Body of pancreas (tissue), 4 donors: ENCODE measurements around the gene CUL4A. TPM values are rescaled to one million over a fixed set of nuclear protein-coding genes. Genes with fewer than 3 reads are reported as not detected.

Experiments used
- ATAC-seq: fragments of 150-250 bp; one replicate; pipeline ENCODE4 v1.9.1; 2016
- DNase-seq, 4 donors: peaks; one replicate each; pipeline ENCODE4 v3.0.0-alpha.2; 2019
- H3K27ac ChIP-seq, 4 donors: fragments of 200-600 bp; sonication (generic); 1 replicate in 3 of 4; 2 replicates in 1 of 4; pipeline versions ENCODE4 v1.5.1 to v1.6.1; 2016 to 2019; ENCODE audit warnings: mild to moderate bottlenecking in 1 of 4, mixed read lengths in 1 of 4, moderate library complexity in 1 of 4
- H3K27me3 ChIP-seq, 2 donors: fragments of 200-600 bp; sonication (generic); one replicate each; pipeline ENCODE4 v1.6.0; 2016; ENCODE audit warnings: mild to moderate bottlenecking in 1 of 2
- H3K36me3 ChIP-seq, 2 donors: fragments of 200-600 bp; sonication (generic); replicated peaks in 1 of 2; 2 replicates each; pipeline ENCODE4 v1.5.1; 2016; ENCODE audit warnings: low read depth in 2 of 2; ENCODE audit not compliant: insufficient read depth in 1 of 2
- H3K4me1 ChIP-seq: fragments of 200-600 bp; sonication (generic); one replicate; pipeline ENCODE4 v1.6.0; 2016
- H3K4me3 ChIP-seq, 2 donors: fragments of 200-600 bp; sonication (generic); 1 replicate in 1 of 2; 2 replicates in 1 of 2; pipeline ENCODE4 v1.5.1; 2016 to 2019
- H3K9me3 ChIP-seq, 3 donors: fragments of 200-600 bp; sonication (generic); 1 replicate in 2 of 3; 2 replicates in 1 of 3; pipeline ENCODE4 v1.5.1; 2016
- POLR2A ChIP-seq, 3 donors: fragments of 450-650 bp; IDR thresholded peaks; one replicate each; pipeline ENCODE4 v1.6.1; 2016; ENCODE audit warnings: antibody characterized with exemption in 3 of 3, mild to moderate bottlenecking in 2 of 3
- WGBS, 2 donors: methylation state at CpG; one replicate each; pipeline ENCODE4 v1.1.5; 2017; 5-methylcytosine and 5-hydroxymethylcytosine counted together
- intact Hi-C: fragments of 100-400 bp; cut with DNase I; formaldehyde crosslinking; loops from one replicate; pipeline ENCODE4 v1.15.1; 2023
- total RNA-seq, 2 donors: library from RNA; depleted of rRNA; stranded (reverse); fragments of >200 nt; gene quantifications; one replicate each; pipeline ENCODE4 v1.1.0, GENCODE V29; 2016
- TF ChIP-seq, protein P1 (sequence below), 7 experiments: fragments of 450-650 bp in 4 of 7; fragments of 200-600 bp in 3 of 7; sonication (generic) in 3 of 7; IDR thresholded peaks; one replicate each; pipeline ENCODE4 v1.5.1; 2016 to 2019; ENCODE audit warnings: antibody characterized with exemption in 7 of 7

The CUL4A gene
- total RNA-seq, 2 donors from 2014 or later = 44.4 to 62.3 TPM

DNA sequence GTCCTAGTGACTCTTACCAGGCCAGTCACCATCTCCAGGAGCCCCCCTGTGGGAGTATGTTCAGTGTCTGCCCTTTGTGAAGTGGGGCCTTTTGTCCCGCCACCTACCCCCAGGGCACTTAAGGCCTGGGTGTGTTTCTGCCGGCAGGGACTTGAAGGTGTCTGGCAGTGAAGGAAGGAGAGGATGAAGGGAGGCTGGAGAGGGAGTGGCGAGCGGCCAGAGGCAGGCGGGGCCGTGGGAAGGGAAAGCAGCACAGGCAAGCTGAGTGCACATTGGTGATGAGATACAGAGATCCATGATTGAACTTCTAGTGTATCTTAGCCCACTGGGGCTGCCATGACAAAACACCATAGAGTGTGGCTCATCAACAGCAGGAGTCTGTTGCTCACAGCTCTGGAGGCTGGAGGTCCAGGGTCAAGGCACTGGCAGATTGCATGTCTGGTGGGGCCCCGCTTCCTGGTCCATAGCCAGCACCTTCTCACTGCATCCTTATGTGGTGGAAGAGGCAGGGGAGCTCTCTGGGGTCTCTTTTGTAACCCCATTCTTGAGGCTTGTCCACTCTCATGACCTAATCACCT is 17.5 kb downstream of the CUL4A start:
- Histone ChIP-seq H3K36me3 (peaks cover 0 to 13% of the 10 kb centered on the region in 2 donors), H3K4me3 (no peak overlapping the region), H3K27ac (no peak overlapping the region), H3K4me1 (no peaks in the 10 kb centered on the region), H3K27me3 (no peaks in the 10 kb centered on the region), H3K9me3 (no peaks in the 10 kb centered on the region)
- ATAC-seq (no peak), DNase-seq (no peak)
- TF ChIP-seq POLR2A (IDR thresholded peaks at IDR 0.05) = no peak
- intact Hi-C loops = no loop called here
- 89 to 94% methylated on average over 7 of the region's 7 CpGs for WGBS, 2 donors

DNA sequence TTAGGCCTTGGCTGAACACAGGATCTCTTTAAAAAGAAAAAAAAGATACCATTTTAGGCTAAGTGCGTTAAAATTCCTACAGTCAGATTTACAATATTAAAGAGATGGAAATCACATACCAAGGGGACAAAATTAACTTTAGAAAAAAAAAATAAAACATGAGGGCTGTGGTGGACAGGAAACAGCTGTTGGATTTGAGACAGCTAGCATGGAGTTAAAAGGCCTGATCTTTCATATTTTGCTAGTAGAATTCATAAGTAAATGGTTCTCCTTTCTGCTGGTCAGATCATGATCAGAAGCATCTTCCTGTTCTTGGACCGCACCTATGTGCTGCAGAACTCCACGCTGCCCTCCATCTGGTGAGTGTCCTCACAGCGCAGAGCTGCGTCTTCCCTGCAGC is 19.7 kb downstream of the CUL4A start:
- intact Hi-C loops = no loop called here
- Histone ChIP-seq H3K27me3 (no peaks in the 10 kb centered on the region), H3K36me3 (peaks cover 0 to 13% of the 10 kb centered on the region in 2 donors), H3K9me3 (no peaks in the 10 kb centered on the region), H3K27ac (no peak overlapping the region), H3K4me3 (no peak overlapping the region), H3K4me1 (no peaks in the 10 kb centered on the region)
- ATAC-seq = no peak
- WGBS, 2 donors = 89 to 90% methylated on average over 5 of the region's 5 CpGs
- TF ChIP-seq, protein P1, sequence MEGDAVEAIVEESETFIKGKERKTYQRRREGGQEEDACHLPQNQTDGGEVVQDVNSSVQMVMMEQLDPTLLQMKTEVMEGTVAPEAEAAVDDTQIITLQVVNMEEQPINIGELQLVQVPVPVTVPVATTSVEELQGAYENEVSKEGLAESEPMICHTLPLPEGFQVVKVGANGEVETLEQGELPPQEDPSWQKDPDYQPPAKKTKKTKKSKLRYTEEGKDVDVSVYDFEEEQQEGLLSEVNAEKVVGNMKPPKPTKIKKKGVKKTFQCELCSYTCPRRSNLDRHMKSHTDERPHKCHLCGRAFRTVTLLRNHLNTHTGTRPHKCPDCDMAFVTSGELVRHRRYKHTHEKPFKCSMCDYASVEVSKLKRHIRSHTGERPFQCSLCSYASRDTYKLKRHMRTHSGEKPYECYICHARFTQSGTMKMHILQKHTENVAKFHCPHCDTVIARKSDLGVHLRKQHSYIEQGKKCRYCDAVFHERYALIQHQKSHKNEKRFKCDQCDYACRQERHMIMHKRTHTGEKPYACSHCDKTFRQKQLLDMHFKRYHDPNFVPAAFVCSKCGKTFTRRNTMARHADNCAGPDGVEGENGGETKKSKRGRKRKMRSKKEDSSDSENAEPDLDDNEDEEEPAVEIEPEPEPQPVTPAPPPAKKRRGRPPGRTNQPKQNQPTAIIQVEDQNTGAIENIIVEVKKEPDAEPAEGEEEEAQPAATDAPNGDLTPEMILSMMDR (IDR thresholded peaks at IDR 0.05) = no peak
- no peak for TF ChIP-seq POLR2A (IDR thresholded peaks at IDR 0.05)
- no peak for DNase-seq

DNA sequence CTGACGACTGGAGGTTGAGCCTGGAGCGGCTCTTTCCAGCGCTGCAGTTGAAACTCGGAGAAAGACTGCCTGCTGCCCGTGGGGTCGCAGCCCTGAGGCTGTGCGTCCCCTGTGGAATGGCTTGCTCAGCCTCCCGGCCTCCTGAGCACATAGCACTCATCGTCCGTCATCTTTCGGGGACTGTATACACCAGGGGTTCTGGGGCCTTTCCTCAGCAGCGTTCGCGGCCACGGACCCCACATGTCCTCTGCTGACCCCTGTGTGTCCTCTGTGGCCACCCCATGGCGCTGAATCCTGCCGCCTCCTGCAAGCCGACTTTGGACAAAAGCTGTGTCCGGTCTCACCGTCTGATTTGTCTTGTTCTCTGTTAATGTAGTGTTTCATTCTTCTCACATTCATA is 20.4 kb downstream of the CUL4A start:
- H3K36me3 ChIP-seq = peaks cover 0 to 11% of the 10 kb centered on the region in 2 donors
- no peak for ATAC-seq

DNA sequence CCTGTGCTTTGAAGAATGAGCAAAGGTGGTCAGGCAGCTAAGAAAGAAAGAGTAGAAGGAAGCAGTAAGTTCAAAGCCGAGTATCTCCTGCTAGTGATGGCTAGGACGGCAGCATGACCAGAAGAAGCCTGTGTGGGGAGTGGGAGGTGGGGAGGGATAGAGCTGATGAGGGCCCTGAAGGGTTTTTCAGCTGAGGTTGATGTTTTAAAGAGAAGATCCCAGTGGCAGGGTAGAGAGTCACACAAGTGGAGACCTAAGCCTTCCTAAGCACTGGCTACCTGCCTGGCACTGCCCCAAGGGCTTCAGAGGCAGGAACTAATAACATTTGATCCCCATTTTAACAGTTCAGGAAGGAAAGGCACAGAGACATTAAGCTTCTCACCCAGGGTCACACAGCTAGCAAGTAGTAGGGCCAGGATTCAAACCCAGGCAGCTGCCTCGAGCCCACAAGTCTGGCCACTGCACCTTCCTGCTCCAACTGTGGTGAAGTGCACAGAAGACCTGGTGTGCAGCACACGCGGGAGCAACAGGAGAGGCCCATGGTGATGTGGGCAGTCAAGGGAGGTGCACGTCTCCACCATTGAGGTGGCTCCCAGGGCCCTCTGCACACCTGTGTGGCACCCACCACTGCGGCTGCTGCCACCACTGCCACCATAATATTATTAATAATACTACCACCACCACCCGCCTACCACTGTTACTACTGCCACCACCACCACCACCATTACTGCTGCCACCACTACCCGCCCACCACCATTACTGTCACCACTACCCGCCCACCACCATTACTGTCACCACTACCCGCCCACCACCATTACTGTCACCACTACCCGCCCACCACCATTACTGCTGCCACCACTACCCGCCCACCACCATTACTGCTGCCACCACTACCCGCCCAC is 22.1 kb downstream of the CUL4A start:
- no peaks in the 10 kb centered on the region for H3K27me3 ChIP-seq
- ATAC-seq (no peak), DNase-seq (no peak)
- no peaks in the 10 kb centered on the region for H3K9me3 ChIP-seq
- no peaks in the 10 kb centered on the region for H3K4me1 ChIP-seq
- WGBS, 2 donors = 79 to 81% methylated on average over 14 of the region's 14 CpGs
- H3K36me3 ChIP-seq = peaks cover 0 to 11% of the 10 kb centered on the region in 2 donors
- intact Hi-C loops = no loop called here
- no peak for TF ChIP-seq POLR2A (IDR thresholded peaks at IDR 0.05)
- TF ChIP-seq, protein P1 (IDR thresholded peaks at IDR 0.05) = no peak
- no peak overlapping the region for H3K27ac ChIP-seq
- no peak overlapping the region for H3K4me3 ChIP-seq

More for the DNA sequence above, 20.4 kb downstream of the CUL4A start:
- 88 to 94% methylated on average over 19 to 20 of the region's 20 CpGs for WGBS, 2 donors
- Histone ChIP-seq H3K27ac (no peak overlapping the region), H3K4me1 (no peaks in the 10 kb centered on the region), H3K4me3 (no peak overlapping the region), H3K27me3 (no peaks in the 10 kb centered on the region), H3K9me3 (no peaks in the 10 kb centered on the region)
- intact Hi-C loops = no loop called here
- no peak for TF ChIP-seq POLR2A (IDR thresholded peaks at IDR 0.05)
- TF ChIP-seq, protein P1 (IDR thresholded peaks at IDR 0.05) = no peak
- no peak for DNase-seq

DNA sequence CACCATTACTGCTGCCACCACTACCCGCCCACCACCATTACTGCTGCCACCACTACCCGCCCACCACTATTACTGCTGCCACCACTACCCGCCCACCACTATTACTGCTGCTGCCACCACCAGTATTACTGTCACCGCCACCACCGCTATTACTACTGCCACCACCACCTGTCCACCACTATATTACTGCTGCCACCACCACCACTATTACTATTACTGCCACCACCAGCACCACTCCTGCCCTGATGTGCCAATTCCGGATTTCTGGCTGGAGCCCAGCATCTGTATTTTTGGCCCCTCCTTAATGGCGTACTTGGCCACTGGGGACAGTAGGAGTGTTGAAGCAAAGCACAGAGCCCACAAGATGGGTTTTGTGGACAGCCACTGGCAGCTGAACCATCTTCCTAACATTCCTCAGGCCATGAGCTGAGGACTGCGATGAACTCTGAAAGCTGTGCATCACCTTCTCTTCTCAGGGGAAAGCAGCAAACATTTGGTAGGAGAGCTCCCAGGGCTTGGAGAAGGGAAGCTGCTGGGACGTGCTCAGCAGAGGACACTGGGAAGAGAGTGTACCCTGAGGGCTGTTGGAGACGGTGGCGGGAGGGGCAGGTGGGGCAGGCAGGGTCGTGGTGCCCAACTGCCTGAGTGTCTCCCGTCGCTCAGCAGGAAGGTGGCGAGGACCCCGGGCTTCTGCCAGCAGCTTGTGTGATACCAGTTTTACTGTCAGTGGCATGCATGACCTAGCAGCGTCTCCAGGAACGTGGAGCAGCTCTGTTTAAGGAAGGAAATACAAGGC is 23.0 kb downstream of the CUL4A start:
- Histone ChIP-seq H3K27ac (no peak overlapping the region), H3K27me3 (no peaks in the 10 kb centered on the region), H3K36me3 (peaks cover 0 to 11% of the 10 kb centered on the region in 2 donors), H3K9me3 (no peaks in the 10 kb centered on the region), H3K4me1 (no peaks in the 10 kb centered on the region), H3K4me3 (no peak overlapping the region)
- intact Hi-C loops = no loop called here
- WGBS, 2 donors = 83 to 84% methylated on average over 18 of the region's 18 CpGs
- TF ChIP-seq POLR2A (IDR thresholded peaks at IDR 0.05) = no peak
- TF ChIP-seq, protein P1 (IDR thresholded peaks at IDR 0.05) = no peak
- no peak for ATAC-seq
- DNase-seq = no peak
